HK-2 (cell line): ENCODE measurements around the gene PDGFD.

ENCODE experiments used
- DNase-seq: peaks from one replicate; pipeline ENCODE4 v3.0.0-alpha.2; 2018; ENCODE audit not compliant: unreplicated experiment

The PDGFD gene

GRCh38 chr11:103958475-103959215, 205.3 kb downstream of the PDGFD start:
- DNase-seq, result no peak

- no peak for DNase-seq
These were observed 210.0 kb downstream of the PDGFD start for GRCh38 chr11:103953797-103954486.

DNA sequence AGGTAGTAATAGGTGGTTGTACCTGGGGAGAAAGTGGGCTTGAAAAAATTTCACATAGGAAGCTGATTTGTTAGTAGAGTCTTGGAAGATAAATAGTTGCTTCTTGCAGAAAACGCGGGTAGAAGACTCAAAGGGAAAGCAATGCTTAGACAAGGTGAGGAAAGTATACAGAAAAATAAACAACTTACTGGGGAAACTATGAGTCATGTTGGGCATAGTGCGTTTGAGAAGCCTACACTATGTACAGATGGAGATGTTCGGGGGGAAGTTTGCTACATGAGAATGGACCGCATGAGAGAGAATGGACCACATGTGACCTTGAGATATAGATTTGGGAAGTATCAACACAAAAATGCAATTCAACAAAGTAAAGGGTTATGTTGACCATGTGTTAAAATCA, 214.2 kb downstream of the PDGFD start:
- no peak for DNase-seq

DNA sequence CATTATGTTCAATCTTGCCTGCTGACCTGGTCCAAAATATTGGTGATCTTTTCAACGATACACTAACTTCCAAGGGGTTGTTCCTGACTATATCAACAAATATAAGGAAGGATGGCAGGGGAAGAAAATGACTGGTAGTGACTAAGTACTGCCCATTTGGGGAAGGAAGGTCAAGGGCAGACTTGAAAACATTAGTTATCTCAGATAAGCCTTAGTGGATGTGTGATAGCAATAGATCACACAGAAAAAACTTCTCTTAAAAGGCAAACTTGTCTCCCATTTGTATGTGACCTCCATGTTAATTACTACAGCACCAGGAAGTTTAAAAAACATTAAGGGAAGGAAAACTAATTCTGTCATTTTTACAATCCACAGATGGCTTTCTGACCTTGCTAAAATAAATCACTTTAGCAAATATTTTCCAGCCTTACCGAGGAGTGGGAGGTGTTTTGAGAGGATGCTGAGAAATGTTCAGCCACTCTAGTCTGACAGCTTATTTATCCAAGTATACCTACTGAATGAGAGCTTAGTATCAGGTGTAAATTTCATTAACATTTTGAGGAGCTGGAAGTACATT, 215.7 kb downstream of the PDGFD start:
- DNase-seq, result no peak

DNA sequence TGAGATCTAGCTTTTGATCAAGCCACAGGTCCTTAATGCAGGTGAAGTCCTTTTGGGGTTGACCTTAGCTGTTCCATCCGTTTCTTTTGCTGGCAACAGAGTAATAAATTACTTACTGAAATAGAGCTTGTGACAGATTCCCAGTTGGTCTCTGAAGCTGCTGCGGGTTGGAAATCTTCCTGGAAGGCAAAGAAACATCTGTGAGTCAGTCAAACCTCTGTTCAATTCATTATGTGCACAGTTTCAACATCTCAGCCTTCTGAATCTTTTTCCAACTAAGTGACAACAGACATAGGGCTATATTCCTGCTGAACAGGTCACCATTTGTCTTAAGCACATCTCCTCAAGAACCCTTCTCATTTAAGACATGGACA, 216.4 kb downstream of the PDGFD start:
- no peak for DNase-seq

- DNase-seq, result no peak
These were observed 217.0 kb downstream of the PDGFD start for GRCh38 chr11:103946793-103947545.

- no peak for DNase-seq
These were observed 219.6 kb downstream of the PDGFD start for GRCh38 chr11:103944251-103944940.

DNA sequence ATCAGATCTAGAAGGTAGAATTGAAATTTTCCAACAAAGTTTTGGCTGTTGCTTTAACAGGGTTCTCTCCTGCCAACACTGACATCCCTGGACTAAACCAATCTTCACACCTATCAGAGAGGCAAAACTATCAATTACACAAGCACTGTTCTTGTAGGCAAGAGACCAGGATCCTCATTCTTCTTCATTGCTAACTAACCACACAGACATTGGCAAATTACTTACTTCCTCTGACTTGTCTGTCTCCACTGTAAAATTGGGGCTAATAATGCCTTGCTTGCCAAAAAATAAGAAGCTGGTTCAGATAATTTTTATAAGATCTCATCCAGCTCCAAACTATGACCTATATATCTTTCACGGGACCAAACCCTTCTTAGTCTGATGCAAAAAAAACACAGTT, 221.3 kb downstream of the PDGFD start:
- no peak for DNase-seq

GRCh38 chr11:103940551-103940950, 223.4 kb downstream of the PDGFD start:
- DNase-seq, result no peak

- no peak for DNase-seq
These were observed 224.3 kb downstream of the PDGFD start for GRCh38 chr11:103939694-103940093.

- no peak for DNase-seq
These were observed 227.9 kb downstream of the PDGFD start for GRCh38 chr11:103936059-103936458.

- no peak for DNase-seq
These were observed 228.7 kb downstream of the PDGFD start for GRCh38 chr11:103935219-103935618.

DNA sequence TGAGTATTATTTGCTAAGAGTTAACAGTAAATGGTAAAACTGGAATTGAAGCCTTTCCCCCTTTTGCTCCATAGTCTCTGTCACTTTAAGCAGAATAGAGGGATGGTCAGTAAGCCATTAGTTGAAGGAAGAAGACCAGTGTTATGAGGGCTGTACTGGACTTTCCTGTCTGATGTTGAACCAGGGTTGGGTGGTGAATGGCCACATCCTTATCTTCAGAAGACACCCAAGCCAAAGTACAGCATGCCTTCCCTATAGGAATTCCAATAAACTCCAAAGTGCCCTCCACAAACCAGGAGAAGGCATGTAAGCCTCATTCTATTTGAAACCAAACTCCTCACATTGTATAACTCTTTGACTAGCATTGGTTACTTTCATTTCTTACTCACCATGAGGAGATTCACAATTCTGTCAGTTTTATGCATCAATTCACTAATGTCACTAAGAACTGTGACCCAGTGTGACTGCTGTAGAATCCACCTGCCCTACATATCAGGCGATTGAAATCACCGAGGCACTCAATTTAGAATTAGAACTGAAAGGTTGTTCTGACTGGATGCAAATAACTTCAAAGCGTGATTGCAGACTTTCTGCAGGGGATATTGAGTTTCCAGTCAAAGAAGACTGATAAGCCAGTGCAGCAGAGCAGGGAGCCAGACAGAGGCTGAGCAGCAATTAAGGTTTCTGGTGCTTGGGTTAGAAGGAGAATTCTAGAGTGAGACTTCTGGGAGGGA, 234.6 kb downstream of the PDGFD start:
- no peak for DNase-seq

GRCh38 chr11:103928802-103929161, 235.2 kb downstream of the PDGFD start:
- DNase-seq, result no peak

- no peak for DNase-seq
These were observed 235.7 kb downstream of the PDGFD start for GRCh38 chr11:103928040-103928801.

DNA sequence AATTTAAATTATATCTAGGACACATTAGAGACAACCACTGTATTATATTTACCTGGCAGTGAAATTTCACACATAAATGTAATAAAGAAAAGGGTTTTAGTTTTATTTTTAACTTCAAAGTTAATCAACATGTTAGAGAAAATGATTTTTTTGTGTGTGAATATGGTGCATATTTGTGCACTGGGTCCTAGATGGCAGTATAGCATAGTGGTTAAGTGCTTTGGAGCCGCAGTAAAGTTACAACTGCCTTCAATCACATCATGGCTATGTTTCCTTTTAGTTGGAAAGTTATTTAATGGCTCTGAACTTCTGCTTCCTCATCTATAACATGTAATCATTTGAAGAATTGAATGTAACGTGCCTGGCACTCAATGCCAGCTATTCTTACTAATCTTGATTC, 236.4 kb downstream of the PDGFD start:
- DNase-seq, result no peak

GRCh38 chr11:103926990-103927389, 237.0 kb downstream of the PDGFD start:
- no peak for DNase-seq

DNA sequence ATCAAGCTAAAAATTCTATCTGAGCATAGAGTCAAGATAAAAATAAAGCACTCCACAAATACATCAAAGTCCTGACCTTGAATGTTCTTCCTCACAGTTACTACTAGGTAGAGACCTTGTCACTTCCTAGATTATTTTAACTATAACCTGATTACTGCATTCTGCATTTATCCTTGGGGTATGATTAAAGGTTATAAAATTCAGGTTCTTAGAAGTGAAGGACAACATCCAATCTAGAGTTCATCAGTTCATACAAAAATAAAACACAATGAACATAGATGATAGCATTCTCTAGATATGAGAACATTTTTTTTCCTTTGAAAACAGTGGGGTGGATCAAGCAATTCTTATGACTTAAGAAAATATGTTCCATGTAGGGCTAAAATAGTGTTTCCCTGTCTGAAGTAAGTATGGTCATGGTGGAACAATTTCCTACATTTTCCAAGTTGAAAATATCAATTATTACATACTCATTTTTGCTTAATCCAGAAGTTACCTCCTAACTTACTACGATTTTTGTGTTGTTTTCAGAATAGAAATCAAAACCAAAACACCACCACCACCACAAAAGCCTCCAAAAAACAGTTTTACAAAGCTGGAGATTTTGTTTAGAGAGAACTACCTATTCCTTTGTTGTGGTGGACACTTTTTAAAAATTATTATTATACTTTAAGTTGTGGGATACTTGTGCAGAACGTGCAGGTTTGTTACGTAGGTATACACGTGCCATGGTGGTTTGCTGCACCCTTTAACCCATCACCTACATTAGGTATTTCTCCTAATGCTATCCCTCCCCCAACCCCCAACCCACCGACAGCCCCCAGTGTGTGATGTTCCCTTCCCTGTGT, 239.6 kb downstream of the PDGFD start:
- DNase-seq, result no peak

GRCh38 chr11:103923451-103923931, 240.5 kb downstream of the PDGFD start:
- DNase-seq, result peak; percentile 4
